ENCODE data around the gene CBX4. TPM values are rescaled to one million over a fixed set of nuclear protein-coding genes. Genes with fewer than 3 reads are reported as not detected.

Gene CBX4
- total RNA-seq, 1 donor from 2014 or later = 16.9 TPM

- H3K9me3 ChIP-seq (ENCODE audit: insufficient read depth, low read depth, low read length) = no peaks in the 10 kb centered on the region
- H3K4me3 ChIP-seq (ENCODE audit: insufficient read depth, low read depth, low read length) = peak overlapping the region; percentile 43
Observed at GRCh38 chr17:79793924-79794304, 45.3 kb downstream of the CBX4 start.

GRCh38 chr17:79792984-79793923 lies 46.0 kb downstream of the CBX4 start:
- TF ChIP-seq CTCF (IDR thresholded peaks at IDR 0.05; ENCODE audit: insufficient read depth, low read depth, low read length) (no peak), EZH2 (IDR thresholded peaks at IDR 0.05; ENCODE audit: insufficient read depth, low read length) (peak; percentile 33)
- H3K79me2 ChIP-seq (ENCODE audit: insufficient read depth, low read length) = peaks cover 6% of the 10 kb centered on the region
- peak overlapping the region; percentile 5 for H3K27ac ChIP-seq (ENCODE audit: low read depth, low read length)
- Mint-ChIP-seq H3K36me3 (ENCODE audit: low read depth, unreplicated experiment) (peaks cover 2% of the 10 kb centered on the region), H3K27me3 (ENCODE audit: low read depth, unreplicated experiment) (peaks cover 31% of the 10 kb centered on the region), H3K4me3 (ENCODE audit: unreplicated experiment) (peak overlapping the region; percentile 63), H3K9me3 (ENCODE audit: unreplicated experiment) (peaks cover 5% of the 10 kb centered on the region), H3K27ac (ENCODE audit: unreplicated experiment) (peak overlapping the region; percentile 36), H3K4me1 (ENCODE audit: low read depth, unreplicated experiment) (peaks cover 8% of the 10 kb centered on the region)
- peaks cover 30% of the 10 kb centered on the region for H3K4me1 ChIP-seq (ENCODE audit: insufficient read depth, low read length)
- FAIRE-seq (peak; percentile 59), DNase-seq (ENCODE audit: low read depth) (peak; percentile 77)
- peaks cover 31% of the 10 kb centered on the region for H4K20me1 ChIP-seq (ENCODE audit: insufficient read depth, low read length)
- H3K9ac ChIP-seq (ENCODE audit: low read length) = peak overlapping the region; percentile 33
- no peaks in the 10 kb centered on the region for H3K36me3 ChIP-seq (ENCODE audit: insufficient read depth, low read length)
- peak overlapping the region; percentile 60 for H2AFZ ChIP-seq (ENCODE audit: low read depth, low read length)
- H3K4me3 ChIP-seq (ENCODE audit: insufficient read depth, low read depth, low read length) = peak overlapping the region; percentile 43
- H3K9me3 ChIP-seq (ENCODE audit: insufficient read depth, low read depth, low read length) = no peaks in the 10 kb centered on the region
- peaks cover 47% of the 10 kb centered on the region for H3K27me3 ChIP-seq (ENCODE audit: insufficient read depth, low read length)
- peak overlapping the region; percentile 91 for H3K4me2 ChIP-seq (ENCODE audit: low read length)

More at GRCh38 chr17:79793924-79794304, 45.3 kb downstream of the CBX4 start:
- peak overlapping the region; percentile 33 for H3K9ac ChIP-seq (ENCODE audit: low read length)
- no peak for FAIRE-seq
- H3K9me3 Mint-ChIP-seq (ENCODE audit: unreplicated experiment) = peaks cover 7% of the 10 kb centered on the region
- peaks cover 2% of the 10 kb centered on the region for H3K36me3 Mint-ChIP-seq (ENCODE audit: low read depth, unreplicated experiment)
- peaks cover 36% of the 10 kb centered on the region for H3K4me1 ChIP-seq (ENCODE audit: insufficient read depth, low read length)
- peak overlapping the region; percentile 63 for H3K4me3 Mint-ChIP-seq (ENCODE audit: unreplicated experiment)
- no peak overlapping the region for H2AFZ ChIP-seq (ENCODE audit: low read depth, low read length)
- H3K27me3 ChIP-seq (ENCODE audit: insufficient read depth, low read length) = peaks cover 47% of the 10 kb centered on the region
- TF ChIP-seq EZH2 (IDR thresholded peaks at IDR 0.05; ENCODE audit: insufficient read depth, low read length) (no peak), CTCF (IDR thresholded peaks at IDR 0.05; ENCODE audit: insufficient read depth, low read depth, low read length) (no peak)
- peaks cover 31% of the 10 kb centered on the region for H4K20me1 ChIP-seq (ENCODE audit: insufficient read depth, low read length)
- peaks cover 6% of the 10 kb centered on the region for H3K79me2 ChIP-seq (ENCODE audit: insufficient read depth, low read length)
- peak overlapping the region; percentile 91 for H3K4me2 ChIP-seq (ENCODE audit: low read length)
- peaks cover 28% of the 10 kb centered on the region for H3K27me3 Mint-ChIP-seq (ENCODE audit: low read depth, unreplicated experiment)
- DNase-seq (ENCODE audit: low read depth) = no peak
- H3K36me3 ChIP-seq (ENCODE audit: insufficient read depth, low read length) = no peaks in the 10 kb centered on the region
- peaks cover 8% of the 10 kb centered on the region for H3K4me1 Mint-ChIP-seq (ENCODE audit: low read depth, unreplicated experiment)
- H3K27ac ChIP-seq (ENCODE audit: low read depth, low read length) = no peak overlapping the region
- H3K27ac Mint-ChIP-seq (ENCODE audit: unreplicated experiment) = peak overlapping the region; percentile 36
